Neural cell (in vitro differentiated cells): ENCODE data around the gene KDM8. TPM values are rescaled to one million over a fixed set of nuclear protein-coding genes. Genes with fewer than 3 reads are reported as not detected.

Experiments
- H2AFZ ChIP-seq: fragments of 200-600, 300-800 bp; sonication (generic), shearing (Covaris generic); 2 replicates; pipeline ENCODE4 v1.6.0; 2014; ENCODE audit warnings: low read depth, mild to moderate bottlenecking, antibody characterized with exemption, low read length, moderate library complexity
- H3F3A ChIP-seq: fragments of 200-600 bp; shearing (Covaris generic); 2 replicates; pipeline ENCODE4 v1.6.1; 2016; ENCODE audit warnings: mild to moderate bottlenecking, moderate library complexity, mixed read lengths, antibody characterized with exemption, low read length; ENCODE audit not compliant: insufficient read depth, poor library complexity, severe bottlenecking
- H3K27ac ChIP-seq: fragments of 200-600, 300-800 bp; sonication (generic), shearing (Covaris generic); 2 replicates; pipeline ENCODE4 v1.5.1; 2014; ENCODE audit warnings: mild to moderate bottlenecking, low read length, moderate library complexity
- H3K27me3 ChIP-seq: fragments of 300-800, 200-600 bp; sonication (generic), shearing (Covaris generic); 2 replicates; pipeline ENCODE4 v1.6.0; 2014; ENCODE audit warnings: mild to moderate bottlenecking, low read depth, low read length, moderate library complexity; ENCODE audit not compliant: insufficient read depth
- H3K36me3 ChIP-seq: fragments of 300-800, 200-600 bp; sonication (generic), shearing (Covaris generic); 2 replicates; pipeline ENCODE4 v1.5.1; 2014; ENCODE audit warnings: mild to moderate bottlenecking, antibody characterized with exemption, low read length, moderate library complexity; ENCODE audit not compliant: insufficient read depth
- H3K4me2 ChIP-seq: fragments of 300-800, 200-600 bp; sonication (generic), shearing (Covaris generic); 2 replicates; pipeline ENCODE4 v1.6.0; 2014; ENCODE audit warnings: mild to moderate bottlenecking, low read length
- H3K4me3 ChIP-seq: fragments of 300-800, 200-600 bp; sonication (generic), shearing (Covaris generic); 2 replicates; pipeline ENCODE4 v1.5.1; 2014; ENCODE audit warnings: mild to moderate bottlenecking, low read length, moderate library complexity
- H3K79me2 ChIP-seq: fragments of 200-600 bp; shearing (Covaris generic); replicated peaks from 2 replicates; pipeline ENCODE4 v1.6.0; 2014; ENCODE audit warnings: mild to moderate bottlenecking, low read length, moderate library complexity; ENCODE audit not compliant: insufficient read depth
- H3K9ac ChIP-seq: fragments of 300-800, 200-600 bp; sonication (generic), shearing (Covaris generic); 2 replicates; pipeline ENCODE4 v1.6.1; 2016; ENCODE audit warnings: mild to moderate bottlenecking, low read length, mixed read lengths
- H3K9me2 ChIP-seq: fragments of 200-600 bp; shearing (Covaris generic); 2 replicates; pipeline ENCODE4 v1.6.1; 2016; ENCODE audit warnings: mild to moderate bottlenecking, low read length, mixed read lengths; ENCODE audit not compliant: insufficient read depth
- H3K9me3 ChIP-seq: fragments of 200-600, 300-800 bp; sonication (generic), shearing (Covaris generic); 2 replicates; pipeline ENCODE4 v1.6.1; 2016; ENCODE audit warnings: mild to moderate bottlenecking, mixed run types, low read length, moderate library complexity, mixed read lengths
- H4K20me1 ChIP-seq: fragments of 200-600 bp; shearing (Covaris generic); 2 replicates; pipeline ENCODE4 v1.6.1; 2016; ENCODE audit warnings: mild to moderate bottlenecking, mixed run types; ENCODE audit not compliant: insufficient read depth
- CTCF ChIP-seq: fragments of 450-650 bp; IDR thresholded peaks from 2 replicates; pipeline ENCODE4 v1.5.1; 2014; ENCODE audit warnings: antibody characterized with exemption, mild to moderate bottlenecking, moderate library complexity; ENCODE audit not compliant: poor library complexity, severe bottlenecking
- EP300 ChIP-seq: fragments of 450-650 bp; conservative IDR thresholded peaks from 2 replicates; pipeline ENCODE4 v1.6.1; 2014; ENCODE audit warnings: antibody characterized with exemption, mild to moderate bottlenecking, moderate library complexity; ENCODE audit not compliant: poor library complexity, severe bottlenecking
- EZH2 ChIP-seq: fragments of 200-600, 300-800 bp; shearing (Covaris generic), sonication (generic); IDR thresholded peaks from 2 replicates; pipeline ENCODE4 v1.6.1; 2014; ENCODE audit warnings: antibody characterized with exemption, low read length, borderline replicate concordance, mild to moderate bottlenecking; ENCODE audit not compliant: insufficient read depth, poor library complexity, severe bottlenecking
- MXI1 ChIP-seq: fragments of 450-650 bp; conservative IDR thresholded peaks from 2 replicates; pipeline ENCODE4 v1.6.1; 2014; ENCODE audit warnings: antibody characterized with exemption, mild to moderate bottlenecking; ENCODE audit not compliant: poor library complexity, severe bottlenecking
- POLR2AphosphoS5 ChIP-seq: IDR thresholded peaks from 2 replicates; pipeline ENCODE4 v1.6.1; 2012
- RAD21 ChIP-seq: fragments of 450-650 bp; conservative IDR thresholded peaks from 2 replicates; pipeline ENCODE4 v1.6.1; 2014; ENCODE audit warnings: antibody characterized with exemption, mild to moderate bottlenecking, moderate library complexity
- REST ChIP-seq: IDR thresholded peaks from 2 replicates; pipeline ENCODE4 v1.6.1; 2012; ENCODE audit warnings: borderline replicate concordance
- SMC3 ChIP-seq: fragments of 450-650 bp; conservative IDR thresholded peaks from 2 replicates; pipeline ENCODE4 v1.6.1; 2014; ENCODE audit warnings: antibody characterized with exemption, mild to moderate bottlenecking, moderate library complexity; ENCODE audit not compliant: poor library complexity
- TAF1 ChIP-seq: IDR thresholded peaks from 2 replicates; pipeline ENCODE4 v1.6.1; 2012; ENCODE audit warnings: low read depth
- polyA plus RNA-seq: library from polyadenylated mRNA; depleted of rRNA; stranded (reverse); fragments of >200 nt; gene quantifications from 2 replicates; pipeline ENCODE4 v1.2.3, GENCODE V29; 2014

The KDM8 gene
- polyA plus RNA-seq, 1 donor from 2014 or later, result 4.0 TPM

DNA sequence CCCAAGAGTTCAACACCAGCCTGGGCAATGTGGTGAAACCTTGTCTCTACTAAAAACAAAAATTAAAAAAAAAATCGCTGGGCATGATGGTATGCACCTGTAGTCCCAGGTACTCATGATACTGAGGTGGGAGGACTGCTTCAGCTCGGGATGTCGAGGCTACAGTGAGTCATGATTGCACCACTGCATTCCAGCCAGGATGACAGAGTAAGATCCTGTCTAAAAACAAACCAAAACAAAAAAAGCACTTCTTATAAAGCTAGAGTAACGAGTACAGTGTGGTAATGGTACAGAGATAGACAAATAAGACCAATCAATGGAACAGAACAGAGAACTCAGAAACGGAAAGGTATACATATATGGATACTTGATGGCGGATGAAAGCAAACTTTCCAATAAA lies 60.8 kb downstream of the KDM8 start:
- no peak overlapping the region for H3K4me3 ChIP-seq
- no peaks in the 10 kb centered on the region for H3K27me3 ChIP-seq
- no peak overlapping the region for H3K4me2 ChIP-seq
- TF ChIP-seq EP300 (no peak), SMC3 (no peak), POLR2AphosphoS5 (no peak), TAF1 (no peak), MXI1 (no peak), RAD21 (no peak), EZH2 (no peak), REST (no peak), CTCF (no peak)
- no peak overlapping the region for H3K9ac ChIP-seq
- no peaks in the 10 kb centered on the region for H3K36me3 ChIP-seq
- no peaks in the 10 kb centered on the region for H3F3A ChIP-seq
- no peaks in the 10 kb centered on the region for H3K9me2 ChIP-seq
- H4K20me1 ChIP-seq, result no peaks in the 10 kb centered on the region
- H3K79me2 ChIP-seq, result no peaks in the 10 kb centered on the region
- no peak overlapping the region for H3K27ac ChIP-seq
- no peaks in the 10 kb centered on the region for H3K9me3 ChIP-seq
- H2AFZ ChIP-seq, result no peak overlapping the region

DNA sequence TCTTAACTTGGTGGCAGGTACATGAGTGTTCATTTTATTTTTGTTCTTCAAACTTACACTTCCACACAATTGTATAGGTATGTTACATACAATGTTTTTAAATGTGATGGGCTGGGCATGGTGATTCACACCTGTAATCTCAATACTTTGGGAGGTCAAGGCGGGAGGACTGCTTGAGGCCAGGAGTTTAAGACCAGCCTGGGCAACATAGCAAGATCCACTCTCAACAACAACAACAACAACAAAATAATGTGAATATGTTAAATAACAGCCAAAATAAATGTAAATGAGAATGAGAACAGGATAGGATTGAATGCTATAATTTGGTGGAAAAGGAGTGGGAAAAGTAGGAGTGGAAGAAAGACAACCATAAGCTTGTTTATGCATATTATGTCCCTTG lies 62.7 kb downstream of the KDM8 start:
- Histone ChIP-seq H3K9me3 (no peaks in the 10 kb centered on the region), H3K27ac (no peak overlapping the region), H3K79me2 (no peaks in the 10 kb centered on the region), H3K36me3 (no peaks in the 10 kb centered on the region), H3K27me3 (no peaks in the 10 kb centered on the region), H2AFZ (no peak overlapping the region), H3K4me2 (no peak overlapping the region), H3K4me3 (no peak overlapping the region), H3K9ac (no peak overlapping the region), H3F3A (no peaks in the 10 kb centered on the region), H4K20me1 (no peaks in the 10 kb centered on the region), H3K9me2 (no peaks in the 10 kb centered on the region)
- no peak for TF ChIP-seq REST
- no peak for TF ChIP-seq SMC3
- TF ChIP-seq MXI1, result no peak
- no peak for TF ChIP-seq POLR2AphosphoS5
- no peak for TF ChIP-seq EZH2
- TF ChIP-seq RAD21, result no peak
- no peak for TF ChIP-seq EP300
- TF ChIP-seq CTCF, result no peak
- no peak for TF ChIP-seq TAF1
